Endodermal cell (in vitro differentiated cells): ENCODE data around the gene ASH1L. TPM values are rescaled to one million over a fixed set of nuclear protein-coding genes. Genes with fewer than 3 reads are reported as not detected.
"Not testable (repeated sequence)": the region's sequence is repeated elsewhere in the genome, so short reads cannot be mapped to it uniquely, and the experiment has no call there.

ENCODE experiments used
- DNase-seq: peaks from one replicate; pipeline ENCODE4 v3.0.0-alpha.2; 2017
- H3K27ac ChIP-seq: 2 replicates; pipeline ENCODE4 v1.5.1; 2013; ENCODE audit warnings: mild to moderate bottlenecking, low read depth, low read length, moderate library complexity
- H3K27me3 ChIP-seq: 2 replicates; pipeline ENCODE4 v1.6.1; 2013; ENCODE audit warnings: mild to moderate bottlenecking, low read length, moderate library complexity; ENCODE audit not compliant: insufficient read depth, control insufficient read depth, poor library complexity, severe bottlenecking
- H3K36me3 ChIP-seq: 2 replicates; pipeline ENCODE4 v1.7.0; 2013; ENCODE audit warnings: mild to moderate bottlenecking, low read length, moderate library complexity; ENCODE audit not compliant: control insufficient read depth, insufficient read depth
- H3K4me1 ChIP-seq: one replicate; pipeline ENCODE4 v1.7.0; 2013; ENCODE audit warnings: low read length; ENCODE audit not compliant: control insufficient read depth, insufficient read depth
- H3K4me3 ChIP-seq: 2 replicates; pipeline ENCODE4 v1.5.1; 2013; ENCODE audit warnings: mild to moderate bottlenecking, low read length, moderate library complexity
- H3K9ac ChIP-seq: 2 replicates; pipeline ENCODE4 v1.6.1; 2013; ENCODE audit warnings: mild to moderate bottlenecking, low read length, moderate library complexity; ENCODE audit not compliant: poor library complexity, severe bottlenecking; ENCODE audit errors: extremely low read depth
- H3K9me3 ChIP-seq: 2 replicates; pipeline ENCODE4 v1.6.1; 2013; ENCODE audit warnings: mild to moderate bottlenecking, low read length, moderate library complexity; ENCODE audit not compliant: control insufficient read depth
- H3K27ac Mint-ChIP-seq: 2 replicates; pipeline ENCODE4 v1.8.0; 2020; ENCODE audit warnings: mixed read lengths
- H3K27me3 Mint-ChIP-seq: 2 replicates; pipeline ENCODE4 v1.8.0; 2021; ENCODE audit warnings: mild to moderate bottlenecking, mixed read lengths; ENCODE audit not compliant: insufficient read depth
- H3K36me3 Mint-ChIP-seq: 2 replicates; pipeline ENCODE4 v1.8.0; 2020; ENCODE audit warnings: low read depth, mixed read lengths
- H3K4me1 Mint-ChIP-seq: 2 replicates; pipeline ENCODE4 v1.8.0; 2020; ENCODE audit warnings: mixed read lengths
- H3K4me3 Mint-ChIP-seq: 2 replicates; pipeline ENCODE4 v1.8.0; 2020; ENCODE audit warnings: mild to moderate bottlenecking, moderate library complexity, mixed read lengths
- H3K9me3 Mint-ChIP-seq: 2 replicates; pipeline ENCODE4 v1.8.0; 2020; ENCODE audit warnings: mild to moderate bottlenecking, mixed read lengths
- WGBS, 2 experiments: methylation state at CpG; one replicate each; pipeline versions ENCODE4 v1.1.5 to v1.1.7; 2013; ENCODE audit warnings: missing lambda C conversion rate in 2 of 2, mixed read lengths in 1 of 2; ENCODE audit not compliant: insufficient coverage in 1 of 2, insufficient read length in 1 of 2; 5-methylcytosine and 5-hydroxymethylcytosine counted together
- total RNA-seq, 2 donors: library from RNA; stranded (reverse); fragmentation: NEBNext Ultra II Directional in 1 of 2; extraction: Animal tissue kit (Norgen Biotek cat#: 25700) in 1 of 2; gene quantifications; 2 replicates in 1 of 2; 3 replicates in 1 of 2; pipeline ENCODE4 v1.2.1, GENCODE V29; 2021
- TF ChIP-seq, protein P1 (sequence below): fragments of 200-600 bp; sonication (generic); conservative IDR thresholded peaks from 2 replicates; pipeline ENCODE4 v1.5.0; 2021; ENCODE audit warnings: antibody characterized with exemption, mild to moderate bottlenecking

Gene ASH1L
- total RNA-seq, 2 donors from 2014 or later: 34.5 to 37.0 TPM

DNA sequence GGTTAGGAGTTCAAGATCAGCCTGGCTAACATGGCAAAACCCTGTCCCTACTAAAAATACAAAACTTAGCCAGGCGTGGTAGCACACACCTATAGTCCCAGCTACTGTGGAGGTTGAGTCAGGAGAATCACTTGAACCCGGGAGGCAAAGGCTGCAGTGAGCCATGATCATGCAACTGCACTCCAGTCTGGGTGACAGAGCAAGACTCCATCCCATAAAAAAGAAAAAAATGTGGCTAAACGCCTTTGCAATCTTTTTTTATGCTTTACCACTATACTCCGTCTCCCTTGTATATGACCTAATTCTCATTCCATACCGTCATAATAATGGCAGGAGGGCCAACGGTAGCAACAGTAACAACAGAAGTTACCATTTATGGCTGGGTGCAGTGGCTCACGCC, 109.5 kb downstream of the ASH1L start:
- no peaks in the 10 kb centered on the region for H3K9me3 Mint-ChIP-seq
- H3K36me3 ChIP-seq: peaks cover 10% of the 10 kb centered on the region
- no peak overlapping the region for H3K27ac Mint-ChIP-seq
- DNase-seq: no peak
- no peak overlapping the region for H3K4me3 ChIP-seq
- H3K27me3 ChIP-seq: no peaks in the 10 kb centered on the region
- TF ChIP-seq, protein P1, sequence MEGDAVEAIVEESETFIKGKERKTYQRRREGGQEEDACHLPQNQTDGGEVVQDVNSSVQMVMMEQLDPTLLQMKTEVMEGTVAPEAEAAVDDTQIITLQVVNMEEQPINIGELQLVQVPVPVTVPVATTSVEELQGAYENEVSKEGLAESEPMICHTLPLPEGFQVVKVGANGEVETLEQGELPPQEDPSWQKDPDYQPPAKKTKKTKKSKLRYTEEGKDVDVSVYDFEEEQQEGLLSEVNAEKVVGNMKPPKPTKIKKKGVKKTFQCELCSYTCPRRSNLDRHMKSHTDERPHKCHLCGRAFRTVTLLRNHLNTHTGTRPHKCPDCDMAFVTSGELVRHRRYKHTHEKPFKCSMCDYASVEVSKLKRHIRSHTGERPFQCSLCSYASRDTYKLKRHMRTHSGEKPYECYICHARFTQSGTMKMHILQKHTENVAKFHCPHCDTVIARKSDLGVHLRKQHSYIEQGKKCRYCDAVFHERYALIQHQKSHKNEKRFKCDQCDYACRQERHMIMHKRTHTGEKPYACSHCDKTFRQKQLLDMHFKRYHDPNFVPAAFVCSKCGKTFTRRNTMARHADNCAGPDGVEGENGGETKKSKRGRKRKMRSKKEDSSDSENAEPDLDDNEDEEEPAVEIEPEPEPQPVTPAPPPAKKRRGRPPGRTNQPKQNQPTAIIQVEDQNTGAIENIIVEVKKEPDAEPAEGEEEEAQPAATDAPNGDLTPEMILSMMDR: no peak
- no peak overlapping the region for H3K9ac ChIP-seq
- no peak overlapping the region for H3K27ac ChIP-seq
- peaks cover 8% of the 10 kb centered on the region for H3K4me1 ChIP-seq
- H3K27me3 Mint-ChIP-seq: no peaks in the 10 kb centered on the region
- no peak overlapping the region for H3K4me3 Mint-ChIP-seq
- no peaks in the 10 kb centered on the region for H3K9me3 ChIP-seq
- WGBS, 2 experiments: 94 to 95% methylated on average over 6 to 7 of the region's 7 CpGs
- H3K4me1 Mint-ChIP-seq: peaks cover 18% of the 10 kb centered on the region
- peaks cover 32% of the 10 kb centered on the region for H3K36me3 Mint-ChIP-seq

DNA sequence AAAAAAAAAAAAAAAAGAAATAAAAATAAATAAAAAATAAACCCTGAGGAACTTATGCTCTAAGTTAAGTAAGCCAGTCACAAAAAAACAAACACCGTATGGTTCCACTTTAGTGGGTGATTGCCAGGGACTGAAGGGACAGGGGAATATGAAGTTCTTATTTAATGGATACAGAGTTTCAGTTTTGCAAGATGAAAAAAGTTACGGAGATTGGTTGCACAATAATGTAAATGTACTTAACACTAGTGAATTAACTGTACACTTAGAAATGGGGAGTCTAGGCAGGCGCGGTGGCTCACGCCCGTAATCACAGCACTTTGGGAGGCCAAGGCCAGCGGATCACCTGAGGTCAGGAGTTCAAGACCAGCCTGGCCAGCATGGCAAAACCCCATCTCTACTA, 111.4 kb downstream of the ASH1L start:
- Histone ChIP-seq H3K9me3 (no peaks in the 10 kb centered on the region), H3K27ac (no peak overlapping the region), H3K9ac (no peak overlapping the region), H3K27me3 (no peaks in the 10 kb centered on the region), H3K4me1 (no peaks in the 10 kb centered on the region), H3K4me3 (no peak overlapping the region), H3K36me3 (peaks cover 10% of the 10 kb centered on the region)
- DNase-seq: no peak
- H3K27ac Mint-ChIP-seq: no peak overlapping the region
- 82 to 88% methylated on average over 4 to 7 of the region's 7 CpGs for WGBS, 2 experiments
- TF ChIP-seq, protein P1: no peak
- no peak overlapping the region for H3K4me3 Mint-ChIP-seq
- H3K9me3 Mint-ChIP-seq: no peaks in the 10 kb centered on the region
- H3K36me3 Mint-ChIP-seq: peaks cover 41% of the 10 kb centered on the region
- no peaks in the 10 kb centered on the region for H3K27me3 Mint-ChIP-seq
- peaks cover 12% of the 10 kb centered on the region for H3K4me1 Mint-ChIP-seq

DNA sequence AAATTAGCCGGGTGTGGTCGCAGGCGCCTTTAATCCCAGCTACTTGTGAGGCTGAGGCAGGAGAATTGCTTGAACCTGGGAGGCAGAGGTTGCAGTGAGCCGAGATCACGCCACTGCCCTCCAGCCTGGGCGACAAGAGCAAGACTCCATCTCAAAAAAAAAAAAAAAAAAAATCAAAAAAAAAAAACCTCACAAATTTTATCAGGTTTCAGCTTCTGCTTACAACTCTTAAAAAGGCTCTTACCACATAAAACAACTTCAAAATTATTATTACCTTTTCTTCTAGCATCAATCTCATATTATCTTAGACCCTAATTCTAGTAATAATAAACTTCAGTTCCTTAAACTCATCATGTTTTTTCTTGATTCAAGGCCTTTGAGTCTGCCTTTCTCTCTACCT, 120.2 kb downstream of the ASH1L start:
- peaks cover 17% of the 10 kb centered on the region for H3K36me3 ChIP-seq
- not testable (repeated sequence) for H3K27me3 ChIP-seq, H3K4me3 Mint-ChIP-seq, H3K27ac ChIP-seq, H3K9me3 Mint-ChIP-seq, H3K9me3 ChIP-seq, DNase-seq, H3K9ac ChIP-seq, H3K4me1 Mint-ChIP-seq, H3K27ac Mint-ChIP-seq, H3K4me1 ChIP-seq, H3K4me3 ChIP-seq, H3K27me3 Mint-ChIP-seq
- 91 to 100% methylated on average over 3 to 6 of the region's 6 CpGs for WGBS, 2 experiments
- peaks cover 19% of the 10 kb centered on the region for H3K36me3 Mint-ChIP-seq

DNA sequence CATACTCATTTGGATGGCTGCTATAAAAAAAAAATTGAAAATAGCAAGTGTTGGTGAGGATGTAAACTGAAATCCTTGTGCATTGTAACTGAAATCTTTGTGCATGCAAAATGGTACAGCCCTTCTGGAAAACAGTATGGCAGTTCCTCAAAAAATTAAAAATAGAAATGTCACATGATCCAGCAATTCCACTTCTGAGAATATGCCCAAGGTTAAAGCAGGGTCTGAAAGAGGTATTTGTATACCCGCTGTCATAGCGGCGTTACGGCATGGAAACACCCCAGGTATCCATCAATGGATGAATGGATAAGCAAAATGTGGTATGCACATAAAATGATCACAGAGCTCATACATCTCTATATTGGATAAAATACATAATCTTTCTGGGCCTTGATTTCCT, 125.2 kb downstream of the ASH1L start:
- H3K27me3 ChIP-seq: no peaks in the 10 kb centered on the region
- WGBS, 2 experiments: 98% methylated on average over 4 of the region's 4 CpGs; no CpG with 5 or more reads in 1 of the 2 experiments
- no peaks in the 10 kb centered on the region for H3K27me3 Mint-ChIP-seq
- no peaks in the 10 kb centered on the region for H3K4me1 Mint-ChIP-seq
- no peaks in the 10 kb centered on the region for H3K9me3 Mint-ChIP-seq
- peaks cover 24% of the 10 kb centered on the region for H3K36me3 Mint-ChIP-seq
- no peak overlapping the region for H3K27ac ChIP-seq
- no peak overlapping the region for H3K4me3 Mint-ChIP-seq
- H3K27ac Mint-ChIP-seq: no peak overlapping the region
- H3K9me3 ChIP-seq: no peaks in the 10 kb centered on the region
- DNase-seq: no peak
- H3K4me3 ChIP-seq: no peak overlapping the region
- TF ChIP-seq, protein P1: no peak
- no peaks in the 10 kb centered on the region for H3K4me1 ChIP-seq
- peaks cover 41% of the 10 kb centered on the region for H3K36me3 ChIP-seq
- no peak overlapping the region for H3K9ac ChIP-seq

DNA sequence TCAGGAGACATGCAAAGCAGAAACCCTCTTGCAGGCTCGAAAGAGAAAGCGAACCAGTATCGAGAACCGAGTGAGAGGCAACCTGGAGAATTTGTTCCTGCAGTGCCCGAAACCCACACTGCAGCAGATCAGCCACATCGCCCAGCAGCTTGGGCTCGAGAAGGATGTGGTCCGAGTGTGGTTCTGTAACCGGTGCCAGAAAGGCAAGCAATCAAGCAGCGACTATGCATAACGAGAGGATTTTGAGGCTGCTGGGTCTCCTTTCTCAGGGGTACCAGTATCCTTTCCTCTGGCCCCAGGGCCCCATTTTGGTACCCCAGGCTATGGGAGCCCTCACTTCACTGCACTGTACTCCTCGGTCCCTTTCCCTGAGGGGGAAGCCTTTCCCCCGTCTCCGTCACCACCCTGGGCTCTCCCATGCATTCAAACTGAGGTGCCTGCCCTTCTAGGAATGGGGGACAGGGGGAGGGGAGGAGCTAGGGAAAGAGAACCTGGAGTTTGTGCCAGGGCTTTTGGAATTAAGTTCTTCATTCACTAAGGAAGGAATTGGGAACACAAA, 128.7 kb downstream of the ASH1L start:
- not testable (repeated sequence) for H3K9ac ChIP-seq, H3K27me3 ChIP-seq, H3K4me3 ChIP-seq, H3K27ac Mint-ChIP-seq, H3K27me3 Mint-ChIP-seq, DNase-seq, H3K4me1 Mint-ChIP-seq, H3K4me3 Mint-ChIP-seq, H3K4me1 ChIP-seq, H3K27ac ChIP-seq
- Mint-ChIP-seq H3K36me3 (peaks cover 50% of the 10 kb centered on the region), H3K9me3 (peaks cover 13% of the 10 kb centered on the region)
- WGBS, 2 experiments: 92 to 99% methylated on average over 9 to 14 of the region's 14 CpGs
- H3K36me3 ChIP-seq: peaks cover 57% of the 10 kb centered on the region
- H3K9me3 ChIP-seq: peaks cover 20% of the 10 kb centered on the region
